Measurements from ENCODE around the gene ECM1. TPM values are rescaled to one million over a fixed set of nuclear protein-coding genes. Genes with fewer than 3 reads are reported as not detected.

The ECM1 gene
- total RNA-seq, 2 experiments from 2014 or later, result 0.74 to 0.81 TPM

DNA sequence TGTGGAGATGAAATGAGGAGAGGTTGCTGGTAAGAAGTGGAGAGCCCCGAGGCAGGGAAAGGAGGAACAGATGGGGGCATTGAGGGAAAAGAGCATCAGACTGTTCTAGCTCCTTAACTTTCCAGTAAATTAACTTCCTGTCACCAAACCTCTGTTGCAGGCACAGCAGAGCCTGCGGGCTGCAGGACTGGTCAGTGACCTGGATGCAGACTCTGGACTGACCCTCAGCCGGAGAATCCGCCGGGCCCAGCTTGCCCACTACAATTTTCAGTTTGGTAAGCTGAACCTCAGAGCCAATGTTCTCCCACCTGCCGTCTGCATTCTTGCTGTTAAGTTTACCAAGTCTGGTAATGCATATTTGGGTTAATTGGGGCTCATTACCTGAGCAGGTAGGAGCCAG, 2.5 kb upstream of the ECM1 start:
- no peak for ATAC-seq
- Mint-ChIP-seq H3K36me3 (ENCODE audit: low read depth) (peaks cover 35% of the 10 kb centered on the region), H3K27me3 (no peaks in the 10 kb centered on the region), H3K9me3 (no peaks in the 10 kb centered on the region), H3K27ac (no peak overlapping the region), H3K4me1 (ENCODE audit: low read depth) (peaks cover 3% of the 10 kb centered on the region), H3K4me3 (no peak overlapping the region)
- DNase-seq, result no peak
- TF ChIP-seq, protein P1, sequence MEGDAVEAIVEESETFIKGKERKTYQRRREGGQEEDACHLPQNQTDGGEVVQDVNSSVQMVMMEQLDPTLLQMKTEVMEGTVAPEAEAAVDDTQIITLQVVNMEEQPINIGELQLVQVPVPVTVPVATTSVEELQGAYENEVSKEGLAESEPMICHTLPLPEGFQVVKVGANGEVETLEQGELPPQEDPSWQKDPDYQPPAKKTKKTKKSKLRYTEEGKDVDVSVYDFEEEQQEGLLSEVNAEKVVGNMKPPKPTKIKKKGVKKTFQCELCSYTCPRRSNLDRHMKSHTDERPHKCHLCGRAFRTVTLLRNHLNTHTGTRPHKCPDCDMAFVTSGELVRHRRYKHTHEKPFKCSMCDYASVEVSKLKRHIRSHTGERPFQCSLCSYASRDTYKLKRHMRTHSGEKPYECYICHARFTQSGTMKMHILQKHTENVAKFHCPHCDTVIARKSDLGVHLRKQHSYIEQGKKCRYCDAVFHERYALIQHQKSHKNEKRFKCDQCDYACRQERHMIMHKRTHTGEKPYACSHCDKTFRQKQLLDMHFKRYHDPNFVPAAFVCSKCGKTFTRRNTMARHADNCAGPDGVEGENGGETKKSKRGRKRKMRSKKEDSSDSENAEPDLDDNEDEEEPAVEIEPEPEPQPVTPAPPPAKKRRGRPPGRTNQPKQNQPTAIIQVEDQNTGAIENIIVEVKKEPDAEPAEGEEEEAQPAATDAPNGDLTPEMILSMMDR (IDR thresholded peaks at IDR 0.05), result no peak
- POLR2A ChIA-PET, result interaction anchor here (1.2 kb wide), 1 partner anchor 18 kb away, joined by 5 read pairs; the partner anchor contains the start of gene TARS2
- intact Hi-C loops (cut with micrococcal nuclease), result no loop called here
- CTCF ChIA-PET, result interaction anchor here (1.1 to 2.0 kb wide), 2 partner anchors 27 to 55 kb away, joined by 4 to 6 read pairs; no protein-coding TSS in a partner anchor

DNA sequence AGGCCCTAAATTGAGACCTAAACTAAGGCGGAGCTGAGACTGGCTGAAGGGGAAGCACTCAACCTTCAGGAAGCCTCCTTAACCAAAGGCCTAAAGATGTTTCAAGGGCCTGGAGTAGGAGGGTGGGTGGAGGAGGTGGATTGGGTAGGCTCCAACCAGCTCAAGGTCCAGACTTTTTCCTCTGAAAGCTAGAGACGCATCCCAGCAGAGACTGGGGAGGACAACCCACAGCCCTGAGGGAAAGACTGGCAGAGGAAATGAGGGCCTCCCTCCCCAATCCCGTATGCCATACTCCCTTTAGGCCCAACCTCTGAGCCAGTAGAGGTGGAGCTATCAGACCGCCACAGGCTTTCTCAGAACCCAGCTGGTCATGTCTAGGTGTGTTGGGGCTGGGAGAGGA, 1.1 kb downstream of the ECM1 start:
- ChIA-PET POLR2A (no interaction called here), CTCF (interaction anchor here (1.1 kb wide), 1 partner anchor 24 kb away, joined by 3 read pairs; no protein-coding TSS in a partner anchor)
- intact Hi-C loops (cut with micrococcal nuclease), result no loop called here
- H3K27me3 Mint-ChIP-seq, result no peaks in the 10 kb centered on the region
- H3K4me3 Mint-ChIP-seq, result no peak overlapping the region
- H3K9me3 Mint-ChIP-seq, result no peaks in the 10 kb centered on the region
- no peak for ATAC-seq
- TF ChIP-seq, protein P1 (IDR thresholded peaks at IDR 0.05), result no peak
- peaks cover 23% of the 10 kb centered on the region for H3K36me3 Mint-ChIP-seq (ENCODE audit: low read depth)
- DNase-seq, result no peak
- no peak overlapping the region for H3K27ac Mint-ChIP-seq
- peaks cover 6% of the 10 kb centered on the region for H3K4me1 Mint-ChIP-seq (ENCODE audit: low read depth)

DNA sequence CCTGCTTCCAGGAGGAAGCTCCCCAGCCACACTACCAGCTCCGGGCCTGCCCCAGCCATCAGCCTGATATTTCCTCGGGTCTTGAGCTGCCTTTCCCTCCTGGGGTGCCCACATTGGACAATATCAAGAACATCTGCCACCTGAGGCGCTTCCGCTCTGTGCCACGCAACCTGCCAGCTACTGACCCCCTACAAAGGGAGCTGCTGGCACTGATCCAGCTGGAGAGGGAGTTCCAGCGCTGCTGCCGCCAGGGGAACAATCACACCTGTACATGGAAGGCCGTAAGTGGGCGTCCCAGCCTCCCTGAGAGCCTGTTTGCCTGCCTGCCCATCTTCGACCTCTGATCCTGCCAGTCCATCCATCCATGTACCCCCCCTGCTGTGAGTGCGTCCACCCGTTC, 3.6 kb downstream of the ECM1 start:
- POLR2A ChIA-PET, result interaction anchor here (0.9 kb wide), 1 partner anchor 14 kb away, joined by 3 read pairs; no protein-coding TSS in a partner anchor
- TF ChIP-seq, protein P1 (IDR thresholded peaks at IDR 0.05), result no peak
- CTCF ChIA-PET, result interaction anchor here (1.0 kb wide), 1 partner anchor 82 kb away, joined by 3 read pairs; no protein-coding TSS in a partner anchor

DNA sequence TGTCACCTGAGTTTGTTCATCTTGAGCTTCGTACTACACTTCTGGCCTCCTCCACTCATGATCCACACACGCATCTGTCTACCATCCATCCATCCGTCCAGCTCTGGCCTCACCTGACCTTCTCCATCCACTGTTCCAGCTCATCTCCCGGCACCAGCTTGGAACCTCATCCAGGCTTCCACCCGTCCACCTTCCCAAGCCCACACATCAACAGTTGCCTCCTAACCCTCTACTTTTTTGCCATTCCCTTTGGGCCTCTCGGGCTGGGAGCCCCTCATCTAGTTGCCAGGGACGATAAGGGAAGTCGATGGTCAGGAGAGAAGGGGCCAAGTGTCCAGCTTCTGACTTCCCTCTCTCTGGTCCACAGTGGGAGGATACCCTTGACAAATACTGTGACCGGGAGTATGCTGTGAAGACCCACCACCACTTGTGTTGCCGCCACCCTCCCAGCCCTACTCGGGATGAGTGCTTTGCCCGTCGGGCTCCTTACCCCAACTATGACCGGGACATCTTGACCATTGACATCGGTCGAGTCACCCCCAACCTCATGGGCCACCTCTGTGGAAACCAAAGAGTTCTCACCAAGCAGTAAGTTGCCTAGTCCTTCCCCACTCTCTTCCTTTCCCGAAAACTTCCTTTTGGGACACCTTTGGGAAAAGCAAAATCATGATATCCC, 4.2 kb downstream of the ECM1 start:
- H3K9me3 Mint-ChIP-seq, result no peaks in the 10 kb centered on the region
- TF ChIP-seq, protein P1 (IDR thresholded peaks at IDR 0.05), result no peak
- H3K4me3 Mint-ChIP-seq, result no peak overlapping the region
- DNase-seq, result no peak
- H3K36me3 Mint-ChIP-seq (ENCODE audit: low read depth), result peaks cover 4% of the 10 kb centered on the region
- ChIA-PET POLR2A (interaction anchor here (0.9 kb wide), 1 partner anchor 14 kb away, joined by 3 read pairs; no protein-coding TSS in a partner anchor), CTCF (interaction anchor here (1.0 to 5.5 kb wide), 2 partner anchors 20 to 83 kb away, joined by 3 to 30 read pairs; no protein-coding TSS in a partner anchor)
- ATAC-seq, result no peak
- H3K27me3 Mint-ChIP-seq, result no peaks in the 10 kb centered on the region
- no peak overlapping the region for H3K27ac Mint-ChIP-seq
- intact Hi-C loops (cut with micrococcal nuclease), result loop anchor here (10.0 kb wide), 1 partner anchor 47 kb away; no protein-coding TSS in a partner anchor
- peaks cover 15% of the 10 kb centered on the region for H3K4me1 Mint-ChIP-seq (ENCODE audit: low read depth)

More for the DNA sequence above, 3.6 kb downstream of the ECM1 start:
- DNase-seq (no peak), ATAC-seq (no peak)
- peaks cover 12% of the 10 kb centered on the region for H3K4me1 Mint-ChIP-seq (ENCODE audit: low read depth)
- intact Hi-C loops (cut with micrococcal nuclease), result loop anchor here (10.0 kb wide), 1 partner anchor 47 kb away; no protein-coding TSS in a partner anchor
- no peak overlapping the region for H3K4me3 Mint-ChIP-seq
- no peaks in the 10 kb centered on the region for H3K9me3 Mint-ChIP-seq
- peaks cover 9% of the 10 kb centered on the region for H3K36me3 Mint-ChIP-seq (ENCODE audit: low read depth)
- H3K27me3 Mint-ChIP-seq, result no peaks in the 10 kb centered on the region
- no peak overlapping the region for H3K27ac Mint-ChIP-seq

DNA sequence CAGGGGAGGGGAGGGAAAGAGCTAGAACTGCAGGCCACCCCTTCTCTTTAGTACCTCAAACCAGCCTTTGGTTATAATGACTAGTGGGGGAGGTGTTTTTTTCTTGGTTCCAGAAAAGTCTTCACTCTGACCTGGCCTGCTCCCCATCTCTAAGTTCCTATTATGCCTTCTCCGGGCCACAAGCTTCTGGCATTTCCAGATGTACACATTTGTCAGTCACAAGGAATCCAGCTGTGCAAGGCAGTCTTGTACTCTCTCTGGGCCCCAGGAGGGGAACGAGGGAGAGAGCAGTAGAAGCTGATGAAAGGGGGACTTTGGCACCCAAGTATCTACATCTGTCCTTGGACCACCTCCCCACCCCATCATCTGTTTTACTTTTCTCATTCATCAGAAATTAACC, 4.9 kb downstream of the ECM1 start:
- intact Hi-C loops (cut with micrococcal nuclease), result loop anchor here (10.0 kb wide), 1 partner anchor 48 kb away; no protein-coding TSS in a partner anchor
- TF ChIP-seq, protein P1 (IDR thresholded peaks at IDR 0.05), result no peak
- ATAC-seq (no peak), DNase-seq (no peak)
- H3K9me3 Mint-ChIP-seq, result no peaks in the 10 kb centered on the region
- H3K27me3 Mint-ChIP-seq, result no peaks in the 10 kb centered on the region
- peaks cover 12% of the 10 kb centered on the region for H3K4me1 Mint-ChIP-seq (ENCODE audit: low read depth)
- POLR2A ChIA-PET, result interaction anchor here (1.0 kb wide), 1 partner anchor 25 kb away, joined by 4 read pairs; no protein-coding TSS in a partner anchor
- CTCF ChIA-PET, result interaction anchor here (0.6 to 5.5 kb wide), 2 partner anchors 20 to 405 kb away, joined by 3 to 30 read pairs; no protein-coding TSS in a partner anchor
- no peak overlapping the region for H3K27ac Mint-ChIP-seq
- no peak overlapping the region for H3K4me3 Mint-ChIP-seq
- peaks cover under 1% of the 10 kb centered on the region for H3K36me3 Mint-ChIP-seq (ENCODE audit: low read depth)
